GM23338 (cell line): ENCODE results near the gene CCDC188. TPM values are rescaled to one million over a fixed set of nuclear protein-coding genes. Genes with fewer than 3 reads are reported as not detected.

Experiments
- ATAC-seq: fragments of 200-7000 bp; cut with Tn5 transposase; 3 replicates; pipeline ENCODE4 v1.9.1; 2020
- DNase-seq: peaks from one replicate; pipeline ENCODE4 v3.0.0-alpha.2; 2015; ENCODE audit warnings: low spot score
- H2AFZ ChIP-seq: fragments of 200-600 bp; sonication (generic); 2 replicates; pipeline ENCODE4 v1.8.0; 2016; ENCODE audit warnings: antibody characterized with exemption, mild to moderate bottlenecking, moderate library complexity
- H3F3A ChIP-seq: fragments of 200-600 bp; sonication (generic); replicated peaks from 2 replicates; pipeline ENCODE4 v1.8.0; 2017; ENCODE audit warnings: antibody characterized with exemption, mixed run types, low read depth
- H3K27ac ChIP-seq: fragments of 200-600 bp; sonication (generic); 2 replicates; pipeline ENCODE4 v1.6.1; 2016; ENCODE audit warnings: low read depth
- H3K27me3 ChIP-seq: fragments of 200-600 bp; sonication (generic); 2 replicates; pipeline ENCODE4 v1.8.0; 2016; ENCODE audit warnings: mild to moderate bottlenecking, mixed run types, moderate library complexity; ENCODE audit not compliant: insufficient read depth
- H3K36me3 ChIP-seq: fragments of 200-600 bp; sonication (generic); 2 replicates; pipeline ENCODE4 v1.8.0; 2016; ENCODE audit warnings: mild to moderate bottlenecking; ENCODE audit not compliant: insufficient read depth
- H3K4me1 ChIP-seq: fragments of 200-600 bp; sonication (generic); 2 replicates; pipeline ENCODE4 v1.8.0; 2016; ENCODE audit warnings: mild to moderate bottlenecking, moderate library complexity; ENCODE audit not compliant: insufficient read depth
- H3K4me2 ChIP-seq: fragments of 200-600 bp; sonication (generic); 2 replicates; pipeline ENCODE4 v1.7.1; 2017; ENCODE audit warnings: mixed run types
- H3K4me3 ChIP-seq: fragments of 200-600 bp; sonication (generic); 2 replicates; pipeline ENCODE4 v1.6.1; 2016; ENCODE audit warnings: mixed run types
- H3K79me2 ChIP-seq: fragments of 200-600 bp; sonication (generic); replicated peaks from 2 replicates; pipeline ENCODE4 v1.8.0; 2017; ENCODE audit warnings: mild to moderate bottlenecking; ENCODE audit not compliant: insufficient read depth
- H3K9me2 ChIP-seq: fragments of 200-600 bp; sonication (generic); 2 replicates; pipeline ENCODE4 v1.8.0; 2017; ENCODE audit not compliant: insufficient read depth
- H4K20me1 ChIP-seq: fragments of 200-600 bp; sonication (generic); replicated peaks from 2 replicates; pipeline ENCODE4 v1.8.0; 2017; ENCODE audit warnings: mild to moderate bottlenecking; ENCODE audit not compliant: insufficient read depth
- H3K27ac Mint-ChIP-seq: 2 replicates; pipeline ENCODE4 v1.8.0; 2020; ENCODE audit warnings: inconsistent platforms, mild to moderate bottlenecking, moderate library complexity, mixed read lengths
- H3K27me3 Mint-ChIP-seq: 3 replicates; pipeline ENCODE4 v1.8.0; 2022; ENCODE audit warnings: low read depth, mild to moderate bottlenecking, moderate library complexity, mixed read lengths, inconsistent platforms; ENCODE audit not compliant: insufficient read depth, poor library complexity
- H3K36me3 Mint-ChIP-seq: 3 replicates; pipeline ENCODE4 v1.8.0; 2021; ENCODE audit warnings: low read depth, mild to moderate bottlenecking, inconsistent platforms, moderate library complexity, mixed read lengths
- H3K4me1 Mint-ChIP-seq: 3 replicates; pipeline ENCODE4 v1.8.0; 2020; ENCODE audit warnings: mild to moderate bottlenecking, inconsistent platforms, mixed read lengths
- H3K4me3 Mint-ChIP-seq: 3 replicates; pipeline ENCODE4 v1.8.0; 2021; ENCODE audit warnings: moderate library complexity, mild to moderate bottlenecking, inconsistent platforms, mixed read lengths
- H3K9me3 Mint-ChIP-seq: 3 replicates; pipeline ENCODE4 v1.8.0; 2020; ENCODE audit warnings: moderate library complexity, mild to moderate bottlenecking, inconsistent platforms, mixed read lengths
- CREB1 ChIP-seq: fragments of 250-450 bp; sonication (Bioruptor Pico); IDR thresholded peaks from 2 replicates; pipeline ENCODE4 v1.5.0; 2020; ENCODE audit warnings: low read depth, mild to moderate bottlenecking, moderate library complexity
- CTCF ChIP-seq, 2 experiments: fragments of 200-600 bp in 1 of 2; sonication (generic) in 1 of 2; conservative IDR thresholded peaks; 2 replicates each; pipeline versions ENCODE4 v1.5.1 to v1.6.1; 2016 to 2017; ENCODE audit warnings: antibody characterized with exemption in 2 of 2, low read depth in 2 of 2, mild to moderate bottlenecking in 2 of 2, moderate library complexity in 1 of 2
- ETS1 ChIP-seq: IDR thresholded peaks from 2 replicates; pipeline ENCODE4 v1.6.1; 2016; ENCODE audit warnings: antibody characterized with exemption
- EZH2 ChIP-seq: fragments of 200-600 bp; sonication (generic); IDR thresholded peaks from one replicate; pipeline ENCODE4 v1.8.0; 2017; ENCODE audit warnings: antibody characterized with exemption, mild to moderate bottlenecking, low read depth; ENCODE audit not compliant: unreplicated experiment
- EZH2phosphoT487 ChIP-seq: fragments of 200-600 bp; sonication (generic); IDR thresholded peaks from one replicate; pipeline ENCODE4 v1.8.1; 2018; ENCODE audit warnings: antibody characterized with exemption; ENCODE audit not compliant: unreplicated experiment
- JUNB ChIP-seq: IDR thresholded peaks from one replicate; pipeline ENCODE4 v1.6.1; 2016; ENCODE audit warnings: antibody characterized with exemption; ENCODE audit not compliant: unreplicated experiment
- POLR2AphosphoS5 ChIP-seq: IDR thresholded peaks from 2 replicates; pipeline ENCODE4 v1.6.1; 2016; ENCODE audit warnings: antibody characterized with exemption, low read depth
- REST ChIP-seq: IDR thresholded peaks from one replicate; pipeline ENCODE4 v1.6.1; 2018; ENCODE audit warnings: antibody characterized with exemption; ENCODE audit not compliant: unreplicated experiment
- ZNF114 ChIP-seq: fragments of 250-450 bp; sonication (Bioruptor Pico); IDR thresholded peaks from 2 replicates; pipeline ENCODE4 v1.5.0; 2020; ENCODE audit warnings: mild to moderate bottlenecking, moderate library complexity
- ZNF331 ChIP-seq: fragments of 250-450 bp; sonication (Bioruptor Pico); IDR thresholded peaks from 2 replicates; pipeline ENCODE4 v1.5.0; 2020; ENCODE audit warnings: low read depth, mild to moderate bottlenecking, moderate library complexity
- ZNF462 ChIP-seq: fragments of 250-450 bp; sonication (Bioruptor Pico); IDR thresholded peaks from 2 replicates; pipeline ENCODE4 v1.5.0; 2020; ENCODE audit warnings: mild to moderate bottlenecking, moderate library complexity
- polyA plus RNA-seq: library from polyadenylated mRNA; unstranded; fragments of >200 nt; fragmentation: Nextera tagmentation; extraction: Ambion mirVana; gene quantifications from 2 replicates; pipeline ENCODE4 v1.2.1, GENCODE V29; 2016
- total RNA-seq: library from RNA; depleted of rRNA; stranded (reverse); fragments of >200 nt; shearing (Covaris generic); gene quantifications from 2 replicates; pipeline ENCODE4 v1.2.3, GENCODE V29; 2014

Gene CCDC188
- total and polyA plus RNA-seq, 2 experiments from 2014 or later, result not detected

GRCh38 chr22:20105456-20106204 is 45.2 kb downstream of the CCDC188 start:
- peaks cover 30% of the 10 kb centered on the region for H3K79me2 ChIP-seq
- no peak overlapping the region for H3K27ac ChIP-seq
- ATAC-seq (no peak), DNase-seq (no peak)
- H3F3A ChIP-seq, result peaks cover 21% of the 10 kb centered on the region
- peaks cover 10% of the 10 kb centered on the region for H3K4me1 Mint-ChIP-seq
- H3K4me3 ChIP-seq, result no peak overlapping the region
- peaks cover 23% of the 10 kb centered on the region for H3K36me3 ChIP-seq
- H3K27me3 ChIP-seq, result no peaks in the 10 kb centered on the region
- H2AFZ ChIP-seq, result no peak overlapping the region
- H3K36me3 Mint-ChIP-seq, result peaks cover 88% of the 10 kb centered on the region
- H3K4me3 Mint-ChIP-seq, result no peak overlapping the region
- peaks cover 45% of the 10 kb centered on the region for H4K20me1 ChIP-seq
- H3K4me1 ChIP-seq, result no peaks in the 10 kb centered on the region; the same call in 1 of the 2 replicates
- no peaks in the 10 kb centered on the region for H3K9me3 Mint-ChIP-seq
- TF ChIP-seq EZH2phosphoT487 (no peak), CREB1 (no peak), EZH2 (no peak), ZNF114 (no peak), CTCF (conservative IDR thresholded peaks at IDR 0.05; ENCODE audit: low read depth in 2 of 2) (no peak), POLR2AphosphoS5 (no peak), ZNF331 (no peak), ZNF462 (CRISPR knock-in tag) (no peak), JUNB (no peak), REST (no peak), ETS1 (no peak)
- peaks cover 22% of the 10 kb centered on the region for H3K27me3 Mint-ChIP-seq
- no peak overlapping the region for H3K4me2 ChIP-seq
- H3K9me2 ChIP-seq, result no peaks in the 10 kb centered on the region
- H3K27ac Mint-ChIP-seq, result no peak overlapping the region
